Forelimb muscle (tissue), 1 donor: Measurements from ENCODE around the gene PFKM. TPM values are rescaled to one million over a fixed set of nuclear protein-coding genes. Genes with fewer than 3 reads are reported as not detected.
"Not testable (repeated sequence)": the region's sequence is repeated elsewhere in the genome, so short reads cannot be mapped to it uniquely, and the experiment has no call there.

Experiments
- DNase-seq: peaks from one replicate; pipeline ENCODE4 v3.0.0-alpha.2; 2013; ENCODE audit warnings: low read depth
- polyA plus RNA-seq: library from polyadenylated mRNA; unstranded; fragments of 120-200 nt; gene quantifications from one replicate; pipeline ENCODE4 v1.2.1, GENCODE V29; 2013; ENCODE audit not compliant: insufficient read length

PFKM gene
- polyA plus RNA-seq, 1 donor: 319 TPM

- not testable (repeated sequence) for DNase-seq
Observed at GRCh38 chr12:48111312-48111693, 7.9 kb upstream of the PFKM start.

GRCh38 chr12:48115957-48116356 is 3.2 kb upstream of the PFKM start:
- DNase-seq: no peak

GRCh38 chr12:48118284-48118871 is 786 bp upstream of the PFKM start:
- no peak for DNase-seq

GRCh38 chr12:48119834-48120195 is 651 bp downstream of the PFKM start:
- DNase-seq: no peak

- no peak for DNase-seq
Observed at GRCh38 chr12:48121522-48121921, 2.4 kb downstream of the PFKM start.

GRCh38 chr12:48122065-48122834 is 3.1 kb downstream of the PFKM start:
- DNase-seq: no peak

GRCh38 chr12:48123169-48123568 is 4.0 kb downstream of the PFKM start:
- DNase-seq: no peak

- not testable (repeated sequence) for DNase-seq
Observed at GRCh38 chr12:48125542-48125941, 6.4 kb downstream of the PFKM start.

GRCh38 chr12:48125985-48126384 is 6.8 kb downstream of the PFKM start:
- no peak for DNase-seq

- DNase-seq: no peak
Observed at GRCh38 chr12:48126953-48127630, 7.9 kb downstream of the PFKM start.

GRCh38 chr12:48128800-48129199 is 9.6 kb downstream of the PFKM start:
- no peak for DNase-seq

- no peak for DNase-seq
Observed at GRCh38 chr12:48129376-48129775, 10.2 kb downstream of the PFKM start.

- no peak for DNase-seq
Observed at GRCh38 chr12:48131517-48131916, 12.4 kb downstream of the PFKM start.

GRCh38 chr12:48132826-48133225 is 13.7 kb downstream of the PFKM start:
- no peak for DNase-seq

- DNase-seq: no peak
Observed at GRCh38 chr12:48135027-48135426, 15.9 kb downstream of the PFKM start.

GRCh38 chr12:48142818-48143674 is 23.9 kb downstream of the PFKM start:
- DNase-seq: no peak

- no peak for DNase-seq
Observed at GRCh38 chr12:48143898-48144297, 24.7 kb downstream of the PFKM start.

GRCh38 chr12:48145981-48146380 is 26.8 kb downstream of the PFKM start:
- DNase-seq: no peak

GRCh38 chr12:48151103-48151771 is 32.1 kb downstream of the PFKM start:
- no peak for DNase-seq

GRCh38 chr12:48155786-48156185 is 36.6 kb downstream of the PFKM start:
- not testable (repeated sequence) for DNase-seq

- DNase-seq: no peak
Observed at GRCh38 chr12:48156652-48157017, 37.5 kb downstream of the PFKM start.
